Retinal pigment epithelial cell (primary cell): ENCODE results near the gene MEPCE.
"Not testable (repeated sequence)": the region's sequence is repeated elsewhere in the genome, so short reads cannot be mapped to it uniquely, and the experiment has no call there.

Experiments used
- DNase-seq: peaks from one replicate; pipeline ENCODE4 v3.0.0-alpha.2; 2010; ENCODE audit warnings: low read depth
- H3K4me3 ChIP-seq: 2 replicates; pipeline ENCODE4 v1.5.1; 2011; ENCODE audit warnings: mild to moderate bottlenecking, low read length, control low read depth, moderate library complexity
- TF ChIP-seq, protein P1 (sequence below): conservative IDR thresholded peaks from 2 replicates; pipeline ENCODE4 v1.5.1; 2011; ENCODE audit warnings: low read depth, low read length, control low read depth, inconsistent platforms

The MEPCE gene

DNA sequence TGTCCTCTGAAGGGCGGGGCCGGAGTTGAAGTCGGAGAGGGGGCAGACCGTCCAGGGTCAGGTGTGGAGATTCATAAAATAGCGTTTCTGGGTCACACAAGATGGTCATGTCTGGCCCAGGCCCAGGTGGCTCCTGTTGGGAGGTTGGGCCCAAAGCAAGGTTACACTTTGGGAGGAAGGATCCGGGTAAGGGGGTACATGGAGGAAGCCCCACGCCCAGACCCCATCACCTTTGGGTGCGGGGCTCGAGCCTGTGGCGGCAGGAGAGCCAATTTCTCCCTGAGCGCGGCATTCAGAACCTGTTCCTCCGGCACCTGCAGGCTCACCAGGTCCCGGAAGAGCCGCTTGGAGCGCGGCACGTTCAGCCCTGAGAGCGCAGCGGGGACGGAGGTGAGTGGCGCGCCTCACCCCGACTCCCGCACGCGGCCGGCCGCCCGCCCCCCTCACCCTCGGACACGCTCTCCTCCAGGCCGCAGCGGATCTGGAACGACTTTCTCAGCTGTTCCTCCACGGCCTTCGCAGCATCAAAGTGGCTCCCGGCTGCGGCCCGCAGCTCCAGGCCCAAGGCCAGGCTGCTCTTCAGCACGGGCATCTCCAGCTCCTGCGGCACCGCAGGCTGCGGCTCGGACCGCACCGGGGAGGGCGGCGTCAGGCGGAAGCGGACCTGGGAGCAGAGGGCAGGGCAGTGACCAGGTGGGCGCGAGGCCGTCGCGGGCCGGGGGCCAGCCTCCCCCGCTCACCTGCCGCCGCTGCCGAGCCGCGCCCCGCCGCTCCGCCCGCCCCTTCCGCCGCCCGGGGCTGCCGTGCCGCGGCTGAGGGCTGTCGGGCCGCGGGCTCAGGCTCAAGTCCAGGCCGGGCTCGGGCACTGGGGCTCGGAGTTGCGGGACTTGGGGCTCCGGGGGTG is 6.0 kb downstream of the MEPCE start:
- peak overlapping the region; percentile 83 for H3K4me3 ChIP-seq
- DNase-seq = no peak
- TF ChIP-seq, protein P1, sequence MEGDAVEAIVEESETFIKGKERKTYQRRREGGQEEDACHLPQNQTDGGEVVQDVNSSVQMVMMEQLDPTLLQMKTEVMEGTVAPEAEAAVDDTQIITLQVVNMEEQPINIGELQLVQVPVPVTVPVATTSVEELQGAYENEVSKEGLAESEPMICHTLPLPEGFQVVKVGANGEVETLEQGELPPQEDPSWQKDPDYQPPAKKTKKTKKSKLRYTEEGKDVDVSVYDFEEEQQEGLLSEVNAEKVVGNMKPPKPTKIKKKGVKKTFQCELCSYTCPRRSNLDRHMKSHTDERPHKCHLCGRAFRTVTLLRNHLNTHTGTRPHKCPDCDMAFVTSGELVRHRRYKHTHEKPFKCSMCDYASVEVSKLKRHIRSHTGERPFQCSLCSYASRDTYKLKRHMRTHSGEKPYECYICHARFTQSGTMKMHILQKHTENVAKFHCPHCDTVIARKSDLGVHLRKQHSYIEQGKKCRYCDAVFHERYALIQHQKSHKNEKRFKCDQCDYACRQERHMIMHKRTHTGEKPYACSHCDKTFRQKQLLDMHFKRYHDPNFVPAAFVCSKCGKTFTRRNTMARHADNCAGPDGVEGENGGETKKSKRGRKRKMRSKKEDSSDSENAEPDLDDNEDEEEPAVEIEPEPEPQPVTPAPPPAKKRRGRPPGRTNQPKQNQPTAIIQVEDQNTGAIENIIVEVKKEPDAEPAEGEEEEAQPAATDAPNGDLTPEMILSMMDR = no peak

DNA sequence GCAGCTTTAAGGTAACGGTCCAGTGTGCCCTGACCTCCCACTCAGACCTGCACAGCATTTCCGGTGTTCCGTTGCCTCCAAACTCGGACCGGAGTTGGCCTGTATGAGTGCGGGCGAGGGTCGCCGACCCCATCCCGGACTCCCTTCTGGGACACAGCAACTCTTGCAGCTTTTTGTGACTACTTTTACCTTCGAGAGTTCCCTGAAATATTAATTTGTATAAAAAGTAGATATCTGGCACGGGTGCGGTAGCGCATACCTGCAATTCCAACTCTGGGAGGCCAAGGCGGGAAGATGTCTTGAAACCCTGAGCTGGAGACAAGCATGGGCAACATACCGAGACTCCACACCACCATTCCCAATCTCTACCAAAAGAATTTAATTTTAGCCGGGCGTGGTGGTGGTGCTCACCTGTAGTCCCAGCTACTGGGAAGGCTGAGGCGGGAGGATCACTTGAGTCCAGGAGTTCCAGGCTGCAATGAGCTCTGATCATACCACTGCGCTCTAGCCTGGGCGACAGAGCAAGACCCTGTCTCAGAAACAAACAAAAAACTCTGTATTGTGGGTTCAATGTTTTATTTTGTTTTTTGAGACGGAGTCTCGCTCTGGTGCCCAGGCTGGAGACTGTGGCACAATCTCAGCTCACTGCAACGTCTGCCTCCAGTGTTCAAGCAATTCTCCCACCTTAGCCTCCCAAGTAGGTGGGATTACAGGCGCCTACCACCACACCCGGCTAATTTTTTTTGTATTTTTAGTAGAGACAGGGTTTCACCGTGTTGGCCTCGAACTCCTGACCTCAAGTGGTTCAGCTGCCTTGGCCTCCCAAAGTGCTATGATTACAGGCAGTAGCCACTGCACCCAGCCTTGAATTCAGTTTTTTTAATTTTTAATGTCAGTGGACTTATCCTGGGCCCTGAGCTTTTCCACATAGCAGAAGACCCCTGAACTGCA is 7.8 kb downstream of the MEPCE start:
- no peak for DNase-seq
- no peak overlapping the region for H3K4me3 ChIP-seq
- TF ChIP-seq, protein P1 = no peak

DNA sequence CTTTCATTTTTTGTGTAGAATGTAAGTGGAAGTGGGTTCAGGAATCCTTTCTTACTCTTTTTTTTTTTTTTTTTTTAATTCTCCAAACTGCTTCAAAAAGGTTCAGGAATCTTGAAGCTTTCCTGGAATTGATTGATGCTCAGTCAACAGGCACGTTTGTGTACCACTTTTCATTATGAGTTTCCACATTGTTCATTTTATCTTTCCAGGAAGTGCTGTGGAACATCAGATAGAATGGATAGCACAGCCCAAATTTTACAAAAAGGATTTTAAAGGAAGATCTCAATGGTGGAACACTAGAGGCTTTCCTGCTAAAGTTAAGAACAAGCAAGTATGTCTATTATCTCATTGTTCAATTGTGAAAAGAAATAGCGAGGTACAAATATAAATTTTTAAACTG is 8.5 kb downstream of the MEPCE start:
- TF ChIP-seq, protein P1 = no peak
- no peak for DNase-seq
- H3K4me3 ChIP-seq = no peak overlapping the region

DNA sequence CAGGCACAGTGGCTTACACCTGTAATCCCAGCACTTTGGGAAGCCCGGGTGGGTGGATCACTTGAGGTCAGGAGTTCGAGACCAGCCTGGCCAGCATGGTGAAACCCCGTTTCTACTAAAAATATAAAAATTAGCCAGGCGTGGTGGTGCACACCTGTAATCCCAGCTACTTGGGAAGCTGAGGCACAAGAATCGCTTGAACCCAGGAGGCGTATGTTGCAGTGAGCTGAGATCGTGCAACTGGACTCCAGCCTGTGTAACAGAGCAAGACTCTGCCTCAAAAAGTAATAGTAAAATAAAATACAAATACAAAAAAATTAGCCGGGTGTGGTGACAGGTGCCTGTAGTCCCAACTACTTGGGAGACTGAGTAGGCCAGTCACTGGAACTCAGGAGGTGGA is 9.1 kb downstream of the MEPCE start:
- H3K4me3 ChIP-seq, DNase-seq: not testable (repeated sequence)

DNA sequence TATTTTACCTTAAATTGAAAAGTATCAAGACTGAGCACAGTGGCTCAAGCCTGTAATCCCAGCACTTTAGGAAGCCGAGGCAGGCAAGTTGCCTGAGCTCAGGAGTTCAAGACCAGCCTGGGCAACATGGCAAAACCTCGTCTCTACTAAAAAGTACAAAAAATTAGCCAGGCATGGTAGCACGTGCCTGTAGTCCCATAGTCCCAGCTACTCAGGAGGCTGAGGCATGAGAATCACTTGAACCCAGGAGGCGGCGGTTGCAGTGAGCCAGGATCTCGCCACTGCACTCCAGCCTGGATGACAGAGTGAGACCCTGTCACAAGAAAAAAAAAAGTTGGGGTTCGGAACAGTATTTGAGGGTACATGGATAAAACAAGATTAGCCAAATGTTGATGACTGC is 9.6 kb downstream of the MEPCE start:
- H3K4me3 ChIP-seq, DNase-seq: not testable (repeated sequence)

DNA sequence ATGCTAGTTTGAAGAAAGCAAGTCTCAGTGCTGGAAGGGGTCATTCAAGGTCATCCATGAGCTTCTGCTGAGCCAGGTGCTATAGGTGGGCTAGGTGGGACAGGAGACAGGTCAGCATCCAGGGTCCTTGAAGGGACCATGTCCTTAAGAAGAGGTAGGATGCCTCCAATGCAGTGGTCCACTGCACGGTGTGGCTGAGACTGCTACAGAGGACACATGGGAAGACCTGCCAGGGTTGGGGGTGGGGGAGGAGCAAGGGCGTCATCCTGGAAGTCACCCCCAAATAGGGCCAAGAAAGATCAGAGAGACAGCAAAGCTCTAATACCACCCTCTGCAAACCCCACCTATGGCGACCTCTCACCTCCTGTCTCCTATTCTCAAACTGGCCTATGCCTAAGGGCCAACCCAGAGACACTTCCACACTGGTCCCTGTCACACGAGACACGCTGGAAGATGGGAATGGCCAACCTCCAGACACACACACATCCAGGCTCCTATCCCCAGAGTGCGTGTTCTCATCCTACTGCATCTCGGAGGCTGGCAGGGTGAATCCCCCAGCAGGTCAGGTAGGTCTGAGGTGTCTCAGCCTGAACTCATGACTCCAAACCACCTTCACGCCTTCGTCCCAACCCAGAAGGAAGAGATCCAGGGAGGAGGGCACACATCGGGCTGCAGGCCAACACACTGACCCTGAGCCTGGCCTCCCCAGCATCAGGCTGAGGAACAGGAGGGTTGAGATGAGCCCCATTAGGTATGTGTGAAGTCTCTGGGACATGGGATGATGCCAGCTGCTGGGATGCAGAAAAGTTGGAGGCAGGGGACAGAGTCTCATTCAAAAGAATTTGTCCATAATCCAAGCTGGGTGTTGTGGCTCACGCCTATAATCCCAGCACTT is 12.3 kb downstream of the MEPCE start:
- TF ChIP-seq, protein P1 = no peak
- no peak overlapping the region for H3K4me3 ChIP-seq
- no peak for DNase-seq

DNA sequence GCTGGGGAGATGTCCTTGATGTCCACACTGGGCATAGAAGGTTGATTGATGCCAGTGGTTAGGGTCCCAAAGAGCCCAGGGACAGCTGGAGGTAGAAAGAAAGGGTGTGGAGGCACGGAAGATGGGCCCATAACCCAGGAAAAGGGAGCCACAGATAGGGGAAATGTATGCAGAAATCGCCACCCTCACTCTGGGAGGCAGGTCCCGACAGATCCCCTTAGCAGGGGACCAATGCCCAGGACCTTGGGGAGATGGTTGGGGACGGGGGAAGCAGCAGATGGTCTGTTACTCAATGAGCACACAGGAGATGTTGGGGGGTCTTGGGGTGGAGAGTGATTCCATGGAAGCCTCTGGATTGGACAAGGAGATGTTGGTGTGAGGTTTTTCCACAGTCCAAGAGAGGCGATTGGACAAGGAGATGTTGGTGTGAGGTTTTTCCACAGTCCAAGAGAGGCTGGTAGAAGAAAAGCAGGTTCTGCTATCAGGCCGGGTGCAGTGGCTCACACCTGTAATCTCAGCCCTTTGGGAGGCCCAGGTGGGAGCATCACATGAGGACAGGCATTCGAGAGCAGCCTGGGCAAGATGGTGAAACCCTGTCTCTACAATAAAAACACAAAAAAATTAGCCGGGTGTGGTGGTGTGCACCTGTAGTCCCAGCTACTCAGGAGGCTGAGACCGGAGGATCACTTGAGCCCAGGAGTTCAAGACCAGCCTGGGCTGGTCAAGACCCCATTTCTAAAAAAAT is 13.6 kb downstream of the MEPCE start:
- DNase-seq = no peak
- TF ChIP-seq, protein P1 = no peak
- H3K4me3 ChIP-seq = no peak overlapping the region
